A673 (cell line): ENCODE measurements around the gene IQCK.

Source experiments
- CTCF ChIP-seq: fragments of 300-800, 200-600 bp; sonication (generic); conservative IDR thresholded peaks from 2 replicates; pipeline ENCODE4 v1.5.1; 2017; ENCODE audit warnings: low read depth, mild to moderate bottlenecking, antibody characterized with exemption, low read length, moderate library complexity, mixed read lengths
- EZH2 ChIP-seq: fragments of 200-600 bp; sonication (generic); IDR thresholded peaks from 2 replicates; pipeline ENCODE4 v1.6.1; 2017; ENCODE audit warnings: borderline replicate concordance, low read depth, mild to moderate bottlenecking, mixed read lengths, antibody characterized with exemption, low read length; ENCODE audit not compliant: poor library complexity, severe bottlenecking

DNA sequence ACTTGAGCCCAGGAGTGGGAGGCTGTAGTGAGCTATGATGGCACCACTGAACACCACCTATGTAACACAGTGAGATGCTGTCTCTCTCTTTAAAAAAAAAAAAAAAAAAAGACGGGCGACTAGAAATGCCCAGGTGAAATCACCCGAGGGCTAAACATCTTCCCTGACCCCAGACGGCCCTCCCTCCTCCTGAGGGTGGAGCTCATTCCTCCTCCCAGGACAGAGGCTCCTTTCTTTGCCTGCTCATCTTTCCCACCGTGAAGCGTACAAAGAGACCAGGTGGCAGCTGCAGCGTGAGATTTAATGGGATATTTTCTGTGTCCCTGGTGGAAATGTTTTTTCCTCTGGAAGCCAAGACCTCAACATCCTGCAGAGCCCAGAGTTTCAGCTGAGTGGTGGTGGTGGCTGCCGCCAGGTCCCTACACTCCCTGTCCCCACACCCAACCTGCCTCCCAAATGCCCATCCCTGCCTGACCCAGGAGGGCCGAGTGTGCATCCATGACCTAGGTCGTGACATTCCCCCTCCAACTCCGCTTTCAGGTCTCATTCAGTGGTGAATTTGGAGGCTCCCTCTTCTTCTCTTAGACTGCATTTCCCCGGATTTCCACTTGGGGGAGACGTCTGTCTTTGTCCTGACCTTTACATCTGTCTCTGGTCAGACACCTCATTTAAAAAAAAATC lies 181.0 kb downstream of the IQCK start:
- TF ChIP-seq CTCF (peak; percentile 82), EZH2 (no peak)
